SK-N-MC (cell line): ENCODE measurements around the gene PCDHGC3.

Experiments
- DNase-seq: peaks from one replicate; pipeline ENCODE4 v3.0.0-alpha.2; 2011; ENCODE audit warnings: low read depth, low spot score
- H3K27ac ChIP-seq: fragments of 200-600 bp; sonication (generic); 2 replicates; pipeline ENCODE4 v1.5.1; 2016; ENCODE audit warnings: mixed run types
- H3K36me3 ChIP-seq: fragments of 200-600 bp; sonication (generic); 2 replicates; pipeline ENCODE4 v1.6.1; 2017; ENCODE audit warnings: antibody characterized with exemption, low read length, mixed read lengths; ENCODE audit not compliant: insufficient read depth
- H3K4me3 ChIP-seq: fragments of 200-600 bp; sonication (generic); 2 replicates; pipeline ENCODE4 v1.5.1; 2016
- H3K9ac ChIP-seq: fragments of 200-600 bp; sonication (generic); 2 replicates; pipeline ENCODE4 v1.8.0; 2017; ENCODE audit warnings: mixed run types, mixed read lengths; ENCODE audit not compliant: insufficient read length
- H3K9me3 ChIP-seq: fragments of 200-600 bp; sonication (generic); 2 replicates; pipeline ENCODE4 v1.6.1; 2017; ENCODE audit warnings: low read depth, mild to moderate bottlenecking, antibody characterized with exemption, low read length, moderate library complexity, mixed read lengths
- EZH2 ChIP-seq: fragments of 200-600 bp; sonication (generic); IDR thresholded peaks from one replicate; pipeline ENCODE4 v1.6.1; 2017; ENCODE audit warnings: antibody characterized with exemption
- FOXP2 ChIP-seq: optimal IDR thresholded peaks from 2 replicates; pipeline ENCODE3; 2011; ENCODE audit warnings: mild to moderate bottlenecking, moderate library complexity; ENCODE audit not compliant: insufficient read depth; ENCODE audit errors: extremely low read length, control extremely low read depth
- POLR2AphosphoS5 ChIP-seq: IDR thresholded peaks from 2 replicates; pipeline ENCODE4 v1.6.1; 2012; ENCODE audit warnings: mild to moderate bottlenecking, low read depth, low read length, borderline replicate concordance

The PCDHGC3 gene

DNA sequence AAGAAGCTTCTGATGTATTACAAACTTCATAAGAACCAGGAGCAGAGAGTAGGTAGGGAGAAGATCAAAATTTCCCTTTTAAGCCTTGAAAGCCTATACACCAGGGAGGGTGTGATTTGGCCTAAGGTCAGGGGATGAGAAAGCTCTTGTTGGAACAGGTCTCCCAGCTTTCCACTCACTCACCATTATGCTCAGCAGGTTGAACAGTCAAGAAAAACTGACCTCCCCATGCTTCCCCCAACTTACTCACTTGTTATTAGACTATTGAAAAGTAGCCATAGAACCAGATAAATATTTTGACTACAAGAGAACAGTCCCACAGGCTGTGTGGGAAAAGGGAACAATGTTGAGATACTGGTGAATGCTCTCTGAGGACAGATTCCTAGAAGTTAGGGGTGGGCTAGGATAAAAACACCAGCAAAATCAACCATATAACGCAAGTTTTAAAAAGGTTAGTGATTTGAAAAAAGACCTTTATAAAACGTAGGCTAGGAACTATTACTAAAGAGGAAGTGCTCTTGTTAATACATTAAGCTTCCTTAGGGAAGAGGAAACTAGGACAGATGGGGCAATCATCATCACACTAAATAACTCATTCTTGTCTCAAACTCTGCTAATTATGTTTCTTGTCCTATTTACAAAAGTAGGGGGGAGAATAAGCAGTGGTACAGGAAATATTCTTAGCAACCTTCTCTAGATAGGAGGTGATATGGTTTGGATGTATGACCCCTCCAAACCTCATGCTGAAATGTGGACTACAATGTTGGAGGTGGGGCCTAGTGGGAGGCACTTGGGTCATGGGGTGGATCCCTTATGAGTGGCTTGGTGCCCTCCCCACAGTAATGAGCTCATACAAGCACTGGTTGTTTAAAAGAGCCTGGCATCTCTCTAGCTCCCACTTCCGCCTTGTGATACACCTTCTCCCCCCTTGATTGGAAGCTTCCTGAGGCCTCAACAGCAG lies 44.1 kb downstream of the PCDHGC3 start:
- H3K9ac ChIP-seq, result no peak overlapping the region
- peaks cover 60% of the 10 kb centered on the region for H3K36me3 ChIP-seq
- no peak overlapping the region for H3K4me3 ChIP-seq
- TF ChIP-seq POLR2AphosphoS5 (no peak), EZH2 (no peak), FOXP2 (no peak)
- no peak for DNase-seq
- H3K27ac ChIP-seq, result no peak overlapping the region; the same call in 1 of the 2 replicates
- no peaks in the 10 kb centered on the region for H3K9me3 ChIP-seq

DNA sequence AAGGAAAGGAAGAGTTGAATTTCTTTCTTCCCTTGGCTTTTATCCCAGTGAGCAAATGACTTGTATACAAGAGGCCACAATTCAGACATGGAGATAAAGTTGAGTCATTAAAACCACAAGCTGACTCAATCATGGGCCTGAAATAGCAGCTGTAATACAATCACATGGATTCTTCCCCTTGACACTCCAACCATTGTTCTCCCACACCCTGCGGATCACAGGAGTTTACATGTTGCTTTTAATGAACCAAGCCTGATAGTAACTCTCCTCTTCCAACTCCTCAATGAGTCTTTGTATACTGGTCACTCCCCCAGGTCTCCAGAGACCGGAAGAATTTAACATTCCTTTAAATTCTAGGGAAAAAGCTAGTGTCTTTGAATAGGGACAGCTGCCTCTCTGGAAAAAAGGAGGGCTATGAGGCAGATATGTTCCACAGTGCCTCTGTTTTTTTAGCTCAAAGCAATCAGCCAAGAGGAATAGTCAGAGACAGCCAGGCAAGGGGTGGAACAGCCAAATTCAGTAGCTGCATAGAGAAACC lies 45.5 kb downstream of the PCDHGC3 start:
- H3K4me3 ChIP-seq, result no peak overlapping the region

DNA sequence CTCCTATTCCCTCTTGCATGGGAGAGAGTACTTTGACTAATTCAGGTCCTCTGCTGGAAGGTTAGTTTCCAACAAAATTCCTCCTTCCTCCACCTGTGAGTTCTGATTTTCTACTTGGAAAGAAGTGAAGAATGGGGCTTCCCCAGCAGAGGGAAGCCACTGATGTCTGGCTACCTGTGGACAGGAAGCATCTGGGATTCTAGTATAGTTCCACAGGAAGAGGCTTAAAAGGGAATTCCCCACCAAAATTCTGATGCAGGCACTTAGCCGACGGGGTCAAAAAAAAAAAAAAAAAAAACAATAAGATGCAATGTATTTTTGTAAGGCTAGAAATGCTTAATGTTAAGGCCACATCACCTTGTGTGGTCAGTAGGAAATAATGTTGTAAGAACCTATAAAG lies 46.5 kb downstream of the PCDHGC3 start:
- DNase-seq, result no peak
- TF ChIP-seq FOXP2 (no peak), POLR2AphosphoS5 (no peak), EZH2 (no peak)
- Histone ChIP-seq H3K9ac (no peak overlapping the region), H3K36me3 (peaks cover 70% of the 10 kb centered on the region), H3K4me3 (no peak overlapping the region), H3K27ac (no peak overlapping the region; the same call in 1 of the 2 replicates), H3K9me3 (no peaks in the 10 kb centered on the region)

More for the DNA sequence above, 45.5 kb downstream of the PCDHGC3 start:
- H3K27ac ChIP-seq, result peak overlapping the region; percentile 88
- TF ChIP-seq EZH2 (no peak), FOXP2 (no peak), POLR2AphosphoS5 (no peak)
- no peak overlapping the region for H3K9ac ChIP-seq
- peaks cover 68% of the 10 kb centered on the region for H3K36me3 ChIP-seq
- no peaks in the 10 kb centered on the region for H3K9me3 ChIP-seq
- no peak for DNase-seq

DNA sequence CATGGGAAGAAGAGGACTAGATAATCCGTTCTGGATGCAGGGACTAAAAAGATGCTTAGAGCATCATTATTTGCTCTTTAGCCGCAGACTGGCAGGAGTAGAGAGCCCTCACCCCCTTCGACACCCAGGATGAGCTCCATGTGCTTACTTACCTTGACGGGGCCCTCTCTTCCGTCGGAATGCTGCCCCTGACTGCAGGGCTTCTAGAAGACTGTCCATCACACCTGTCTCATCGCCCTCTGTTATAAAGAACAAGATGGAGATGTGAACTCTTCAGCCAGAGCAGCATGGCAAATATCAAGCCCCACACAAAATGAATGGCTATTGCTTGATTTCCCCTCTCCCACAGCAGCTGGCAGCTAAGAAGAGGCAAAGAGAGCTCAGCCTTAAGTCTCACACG lies 48.2 kb downstream of the PCDHGC3 start:
- Histone ChIP-seq H3K4me3 (peak overlapping the region; percentile 79), H3K36me3 (peaks cover 74% of the 10 kb centered on the region), H3K27ac (peak overlapping the region; percentile 74), H3K9ac (peak overlapping the region; percentile 2), H3K9me3 (no peaks in the 10 kb centered on the region)
- TF ChIP-seq FOXP2 (no peak), POLR2AphosphoS5 (no peak), EZH2 (no peak)
- no peak for DNase-seq

DNA sequence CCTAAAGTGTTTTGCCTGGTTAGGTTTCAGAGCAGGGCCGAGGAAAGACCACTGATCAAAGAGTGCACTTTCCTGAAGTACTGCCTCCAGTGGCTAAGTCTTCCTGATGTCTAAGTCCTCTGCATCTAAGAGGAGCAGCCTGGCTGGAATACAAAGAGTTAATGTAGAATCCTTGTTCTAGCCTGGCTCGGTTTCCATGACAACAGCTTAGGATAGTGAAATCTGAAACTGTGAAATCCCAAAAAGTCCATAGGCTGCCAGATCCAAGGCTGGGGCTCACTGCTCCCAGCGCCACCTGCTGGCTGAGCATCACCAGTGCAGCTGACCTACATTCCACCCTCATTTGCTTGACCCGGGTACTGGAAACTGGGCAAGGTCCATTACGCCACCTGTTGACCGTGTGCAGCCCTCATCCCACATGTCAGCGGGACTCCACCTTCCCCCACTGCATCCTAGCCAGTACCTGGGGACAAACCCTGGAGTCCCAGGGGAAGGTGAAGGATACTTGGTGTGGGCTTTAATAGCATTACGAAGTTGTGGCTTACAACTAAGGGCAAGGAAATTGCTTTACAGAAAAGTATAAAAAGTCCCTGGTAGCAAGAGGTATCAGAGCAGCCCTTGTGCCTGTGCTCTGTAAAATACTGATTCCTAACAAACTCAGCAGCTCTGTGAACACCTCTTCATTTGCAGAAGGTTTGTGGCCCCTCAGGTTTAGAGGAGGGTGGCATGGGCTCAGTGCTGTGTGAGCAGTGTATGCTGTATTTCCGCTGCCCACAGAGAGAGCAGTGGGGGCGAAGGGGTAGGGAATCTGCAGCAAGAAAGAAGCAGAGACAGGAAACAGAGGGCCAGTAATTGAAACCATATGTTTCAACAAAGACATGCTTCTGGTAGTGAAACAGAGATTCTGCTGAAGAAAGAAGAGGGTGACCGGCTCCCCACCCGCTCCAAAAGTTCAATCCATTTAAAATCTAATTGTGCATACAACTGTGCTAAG lies 49.1 kb downstream of the PCDHGC3 start:
- peak; percentile 20 for TF ChIP-seq FOXP2
- no peak for TF ChIP-seq EZH2
- TF ChIP-seq POLR2AphosphoS5, result no peak; the same call in 1 of the 2 replicates
- Histone ChIP-seq H3K36me3 (peaks cover 69% of the 10 kb centered on the region), H3K4me3 (peak overlapping the region; percentile 79)

DNA sequence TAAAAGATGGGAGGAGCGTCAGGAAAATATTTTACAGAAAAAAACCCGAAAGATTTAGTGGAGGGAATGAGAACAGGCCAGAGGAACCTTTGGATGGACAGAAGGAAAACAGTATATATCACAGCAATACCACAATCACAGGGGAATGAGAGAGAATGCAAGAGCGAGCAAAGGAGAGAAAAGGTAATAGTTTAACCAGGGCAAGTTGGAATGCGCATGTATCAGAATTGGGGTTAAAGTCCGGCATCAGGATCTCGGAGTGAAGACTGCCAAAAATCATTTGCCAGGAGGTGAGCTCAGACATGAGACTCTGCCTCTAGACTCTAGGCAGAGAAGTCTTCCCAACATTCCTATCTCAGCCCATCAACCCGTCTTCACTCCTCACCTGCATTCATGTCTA lies 49.9 kb downstream of the PCDHGC3 start:
- no peak for TF ChIP-seq FOXP2
- Histone ChIP-seq H3K4me3 (peak overlapping the region; percentile 79), H3K36me3 (peaks cover 61% of the 10 kb centered on the region), H3K27ac (peak overlapping the region; percentile 98), H3K9ac (peak overlapping the region; percentile 76), H3K9me3 (no peaks in the 10 kb centered on the region)
- no peak for DNase-seq

More for the DNA sequence above, 49.1 kb downstream of the PCDHGC3 start:
- H3K9ac ChIP-seq, result peak overlapping the region; percentile 76
- H3K9me3 ChIP-seq, result no peaks in the 10 kb centered on the region
- peak overlapping the region; percentile 98 for H3K27ac ChIP-seq
- peak; percentile 96 for DNase-seq

DNA sequence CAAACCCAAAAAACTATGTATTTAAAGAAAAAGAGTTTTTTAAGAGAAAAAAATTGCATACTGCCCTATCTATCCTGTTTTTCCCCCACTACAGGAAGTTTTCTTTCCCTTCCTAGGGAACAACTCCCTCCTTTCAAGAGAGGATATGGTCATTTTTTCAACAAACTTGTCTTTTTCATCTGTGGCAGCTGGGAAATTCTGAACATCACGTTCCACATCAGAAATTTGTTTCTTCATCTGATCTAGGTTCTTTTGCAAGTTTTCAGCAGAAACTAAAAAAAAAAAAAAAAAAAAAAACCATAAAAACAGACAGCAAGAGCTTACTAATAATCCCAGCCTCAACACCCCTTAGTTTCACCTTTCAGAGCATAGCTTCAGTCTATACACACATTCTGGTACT lies 51.7 kb downstream of the PCDHGC3 start:
- TF ChIP-seq FOXP2 (no peak), POLR2AphosphoS5 (no peak), EZH2 (no peak)
- H3K27ac ChIP-seq, result peak overlapping the region; percentile 69
- no peak for DNase-seq
- H3K9ac ChIP-seq, result no peak overlapping the region
- no peaks in the 10 kb centered on the region for H3K9me3 ChIP-seq
- peaks cover 46% of the 10 kb centered on the region for H3K36me3 ChIP-seq
- H3K4me3 ChIP-seq, result no peak overlapping the region
